ENCODE results near the gene SH3BP5L.

DNA sequence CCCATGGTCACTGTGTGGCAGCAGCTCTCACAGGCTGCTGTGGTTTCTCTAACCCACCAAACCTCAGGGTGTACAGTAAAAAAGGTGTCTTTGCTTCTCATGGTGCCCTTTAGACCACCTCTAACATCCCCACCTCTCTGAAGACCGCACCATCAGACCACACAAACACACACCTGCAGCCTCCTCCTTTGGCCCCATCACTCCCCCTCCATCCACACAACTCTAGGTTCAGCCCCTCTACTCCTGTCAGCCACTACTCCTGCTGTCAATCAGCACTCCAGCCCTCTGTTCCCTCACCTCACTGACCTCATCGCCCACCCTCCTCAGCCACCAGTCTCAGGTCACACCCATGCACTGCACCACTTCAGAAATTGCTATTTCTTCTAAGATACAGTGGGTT, 25.7 kb upstream of the SH3BP5L start:
- no peak for TF ChIP-seq POLR2AphosphoS5 (IDR thresholded peaks at IDR 0.05; ENCODE audit: low read depth, low read length)
- no peak for TF ChIP-seq TAF1 (IDR thresholded peaks at IDR 0.05; ENCODE audit: borderline replicate concordance, insufficient read depth, low read length)
- TF ChIP-seq, protein P1, sequence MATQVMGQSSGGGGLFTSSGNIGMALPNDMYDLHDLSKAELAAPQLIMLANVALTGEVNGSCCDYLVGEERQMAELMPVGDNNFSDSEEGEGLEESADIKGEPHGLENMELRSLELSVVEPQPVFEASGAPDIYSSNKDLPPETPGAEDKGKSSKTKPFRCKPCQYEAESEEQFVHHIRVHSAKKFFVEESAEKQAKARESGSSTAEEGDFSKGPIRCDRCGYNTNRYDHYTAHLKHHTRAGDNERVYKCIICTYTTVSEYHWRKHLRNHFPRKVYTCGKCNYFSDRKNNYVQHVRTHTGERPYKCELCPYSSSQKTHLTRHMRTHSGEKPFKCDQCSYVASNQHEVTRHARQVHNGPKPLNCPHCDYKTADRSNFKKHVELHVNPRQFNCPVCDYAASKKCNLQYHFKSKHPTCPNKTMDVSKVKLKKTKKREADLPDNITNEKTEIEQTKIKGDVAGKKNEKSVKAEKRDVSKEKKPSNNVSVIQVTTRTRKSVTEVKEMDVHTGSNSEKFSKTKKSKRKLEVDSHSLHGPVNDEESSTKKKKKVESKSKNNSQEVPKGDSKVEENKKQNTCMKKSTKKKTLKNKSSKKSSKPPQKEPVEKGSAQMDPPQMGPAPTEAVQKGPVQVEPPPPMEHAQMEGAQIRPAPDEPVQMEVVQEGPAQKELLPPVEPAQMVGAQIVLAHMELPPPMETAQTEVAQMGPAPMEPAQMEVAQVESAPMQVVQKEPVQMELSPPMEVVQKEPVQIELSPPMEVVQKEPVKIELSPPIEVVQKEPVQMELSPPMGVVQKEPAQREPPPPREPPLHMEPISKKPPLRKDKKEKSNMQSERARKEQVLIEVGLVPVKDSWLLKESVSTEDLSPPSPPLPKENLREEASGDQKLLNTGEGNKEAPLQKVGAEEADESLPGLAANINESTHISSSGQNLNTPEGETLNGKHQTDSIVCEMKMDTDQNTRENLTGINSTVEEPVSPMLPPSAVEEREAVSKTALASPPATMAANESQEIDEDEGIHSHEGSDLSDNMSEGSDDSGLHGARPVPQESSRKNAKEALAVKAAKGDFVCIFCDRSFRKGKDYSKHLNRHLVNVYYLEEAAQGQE (IDR thresholded peaks at IDR 0.05; ENCODE audit: insufficient read depth in 1 of 2, low read depth in 2 of 2, low read length in 2 of 2), result no peak
